Measurements from ENCODE around the gene CTSZ. TPM values are rescaled to one million over a fixed set of nuclear protein-coding genes. Genes with fewer than 3 reads are reported as not detected.
A peak's percentile ranks its signal among the peaks of the same experiment; 100 is the strongest.
"Not testable (repeated sequence)": the region's sequence is repeated elsewhere in the genome, so short reads cannot be mapped to it uniquely, and the experiment has no call there.

CTSZ gene
- total and polyA plus RNA-seq, 5 donors: 136 to 166 (median 147) TPM

DNA sequence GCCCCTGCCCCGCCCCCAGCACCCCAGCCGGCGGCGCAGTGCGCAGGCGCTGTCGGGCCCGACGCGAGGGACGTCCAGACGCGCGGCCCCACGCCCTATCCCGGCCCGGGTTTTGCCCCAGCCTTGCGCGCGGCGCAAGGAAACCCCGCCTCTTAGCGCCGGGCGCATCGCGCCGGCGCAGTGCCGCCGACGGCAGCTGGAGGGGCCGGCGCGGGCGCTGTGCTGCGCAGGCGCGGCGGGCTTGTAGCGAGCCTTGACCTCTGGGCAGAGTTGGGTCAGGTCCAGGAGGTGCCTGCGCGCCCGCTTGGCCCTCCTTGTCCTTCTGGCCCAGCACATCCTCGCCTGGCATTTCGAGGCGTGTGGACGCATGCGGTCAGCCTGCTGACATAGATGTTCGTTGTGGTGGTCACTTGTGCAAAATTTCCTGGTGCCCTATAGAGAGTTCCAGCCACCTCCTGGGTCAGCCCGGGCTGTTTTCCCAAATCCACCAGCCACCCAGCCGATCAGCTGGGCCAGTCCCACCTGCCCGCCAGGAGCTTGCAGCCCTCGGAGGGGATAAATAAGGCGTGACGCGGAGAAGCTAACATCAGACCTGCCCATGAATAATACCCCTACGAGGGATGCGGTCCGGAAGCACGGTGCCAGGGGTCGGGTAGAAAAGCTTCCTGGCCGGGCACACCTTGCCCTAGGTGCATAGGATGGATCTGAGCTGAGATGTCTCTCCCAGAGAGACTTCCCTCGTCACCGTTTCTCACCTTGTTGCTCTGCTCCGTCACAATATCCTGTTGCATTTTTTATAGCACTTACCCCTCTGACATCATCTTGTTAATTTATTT, 36.0 kb upstream of the CTSZ start:
- intact Hi-C loops (cut with DNase I): loop anchor here in 1 of 4 donors (10.0 kb wide), 1 partner anchor 148 kb away; no protein-coding TSS in a partner anchor
- Histone ChIP-seq H3K9me3 (ENCODE audit: control insufficient read depth, low read length) (no peaks in the 10 kb centered on the region), H3K27me3 (ENCODE audit: control insufficient read depth, insufficient read depth) (no peaks in the 10 kb centered on the region), H3K4me3 (ENCODE audit: low read length) (peak overlapping the region; percentile 77), H3K4me1 (ENCODE audit: control insufficient read depth, insufficient read depth, low read length) (peaks cover 3% of the 10 kb centered on the region), H3K27ac (ENCODE audit: low read length) (peak overlapping the region; percentile 72)
- DNase-seq (peak; percentile 95 to 98 (median 98)), ATAC-seq (peak; percentile 98 to 99)
- WGBS: 15% methylated on average over 66 of the region's 66 CpGs

DNA sequence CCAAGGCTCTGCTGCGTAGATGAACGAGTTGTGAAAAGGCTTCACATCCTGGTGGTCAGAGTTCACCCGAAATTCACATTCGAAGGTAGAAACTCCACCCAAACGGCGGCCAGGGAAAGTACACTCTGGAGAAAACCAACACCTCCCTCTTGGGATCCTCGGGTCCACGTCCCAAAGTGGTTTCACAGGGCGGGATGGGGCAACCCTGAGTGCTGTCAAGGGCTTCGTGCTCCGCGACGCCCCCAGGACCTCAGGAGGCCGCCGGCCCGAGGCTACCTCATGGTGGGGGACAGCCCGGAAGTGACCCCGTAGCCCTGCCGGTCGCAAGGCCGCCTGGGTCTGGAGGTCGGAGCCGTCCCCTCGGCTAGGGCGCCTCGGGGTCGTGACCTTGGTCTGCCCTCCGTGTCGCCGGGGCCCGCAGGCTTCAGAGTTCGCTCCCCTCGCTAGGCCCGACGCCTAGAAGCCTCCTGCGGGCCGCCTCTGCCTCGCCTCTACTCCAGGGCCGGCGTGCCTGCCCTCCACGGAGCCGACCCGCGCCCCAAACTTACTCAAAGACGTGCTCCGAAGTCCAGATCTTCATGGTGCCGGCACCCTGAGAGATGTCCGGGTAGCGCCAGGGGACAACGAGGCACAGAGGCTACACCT, 35.2 kb upstream of the CTSZ start, which contains the start of gene PRELID3B:
PRELID3B (minus strand) TSS at position 636 of the 645 bp plus-strand sequence; CDS start at position 580, 56 bp downstream.
- ATAC-seq (peak; percentile 61), DNase-seq (peak in 2 of 3 donors; percentile 72 to 75)
- Histone ChIP-seq H3K27ac (ENCODE audit: low read length) (peak within 1 kb of the TSS; percentile 72), H3K4me3 (ENCODE audit: low read length) (peak within 1 kb of the TSS; percentile 77), H3K4me1 (ENCODE audit: control insufficient read depth, insufficient read depth, low read length) (peaks cover 3% of the 10 kb centered on the region), H3K27me3 (ENCODE audit: control insufficient read depth, insufficient read depth) (no peaks in the 10 kb centered on the region), H3K9me3 (ENCODE audit: control insufficient read depth, low read length) (no peaks in the 10 kb centered on the region)
- intact Hi-C loops (cut with DNase I): loop anchor here in 1 of 4 donors (10.0 kb wide), 1 partner anchor 147 kb away; no protein-coding TSS in a partner anchor
- WGBS: 4% methylated on average over 50 of the region's 50 CpGs

DNA sequence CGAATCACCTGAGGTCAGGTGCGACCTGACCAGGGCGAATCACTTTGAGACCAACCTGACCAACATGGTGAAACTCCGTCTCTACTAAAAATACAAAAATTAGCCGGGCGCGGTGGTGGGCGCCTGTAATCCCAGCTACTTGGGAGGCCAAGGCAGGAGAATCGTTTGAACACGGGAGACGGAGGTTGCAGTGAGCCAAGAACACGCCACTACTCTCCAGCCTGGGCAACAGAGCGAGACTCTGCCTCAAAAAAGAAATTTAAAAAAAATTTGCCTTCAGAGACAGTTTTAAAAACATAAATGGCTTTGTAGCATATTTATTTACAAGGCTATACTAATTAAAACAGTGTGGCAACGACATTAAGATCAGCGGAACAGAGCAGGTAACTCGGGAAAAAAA, 34.4 kb upstream of the CTSZ start:
- H3K27ac ChIP-seq (ENCODE audit: low read length); DNase-seq; H3K27me3 ChIP-seq (ENCODE audit: control insufficient read depth, insufficient read depth); ATAC-seq; H3K9me3 ChIP-seq (ENCODE audit: control insufficient read depth, low read length); H3K4me1 ChIP-seq (ENCODE audit: control insufficient read depth, insufficient read depth, low read length): not testable (repeated sequence)
- H3K4me3 ChIP-seq (ENCODE audit: low read length): peak overlapping the region; percentile 77
- intact Hi-C loops (cut with DNase I): loop anchor here in 1 of 4 donors (10.0 kb wide), 1 partner anchor 147 kb away; no protein-coding TSS in a partner anchor
- 90% methylated on average over 16 of the region's 16 CpGs for WGBS

DNA sequence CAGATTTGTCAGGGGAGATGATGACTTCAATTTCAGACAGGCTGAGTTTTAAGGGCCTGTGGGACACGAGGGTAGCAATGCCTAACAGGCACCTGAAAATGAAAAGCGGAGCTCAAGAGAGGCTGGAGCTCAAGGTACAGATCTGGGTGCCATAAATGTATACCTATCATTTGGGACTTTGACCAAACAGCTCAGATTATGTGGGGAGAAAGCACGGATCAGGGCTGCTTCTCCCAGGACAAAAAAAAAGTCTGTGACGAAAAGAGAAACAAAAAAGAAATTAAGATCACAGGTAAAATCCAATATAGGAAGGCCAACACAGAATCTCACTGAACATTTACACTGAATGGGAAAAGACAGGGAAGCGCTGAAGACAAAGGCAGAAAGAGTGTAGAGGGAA, 33.6 kb upstream of the CTSZ start:
- Histone ChIP-seq H3K27me3 (ENCODE audit: control insufficient read depth, insufficient read depth) (no peaks in the 10 kb centered on the region), H3K9me3 (ENCODE audit: control insufficient read depth, low read length) (no peaks in the 10 kb centered on the region), H3K27ac (ENCODE audit: low read length) (no peak overlapping the region), H3K4me1 (ENCODE audit: control insufficient read depth, insufficient read depth, low read length) (peaks cover 3% of the 10 kb centered on the region), H3K4me3 (ENCODE audit: low read length) (no peak overlapping the region)
- intact Hi-C loops (cut with DNase I): loop anchor here in 1 of 4 donors (10.0 kb wide), 1 partner anchor 146 kb away; no protein-coding TSS in a partner anchor
- ATAC-seq (no peak), DNase-seq (no peak)
- 86% methylated on average over 5 of the region's 5 CpGs for WGBS

DNA sequence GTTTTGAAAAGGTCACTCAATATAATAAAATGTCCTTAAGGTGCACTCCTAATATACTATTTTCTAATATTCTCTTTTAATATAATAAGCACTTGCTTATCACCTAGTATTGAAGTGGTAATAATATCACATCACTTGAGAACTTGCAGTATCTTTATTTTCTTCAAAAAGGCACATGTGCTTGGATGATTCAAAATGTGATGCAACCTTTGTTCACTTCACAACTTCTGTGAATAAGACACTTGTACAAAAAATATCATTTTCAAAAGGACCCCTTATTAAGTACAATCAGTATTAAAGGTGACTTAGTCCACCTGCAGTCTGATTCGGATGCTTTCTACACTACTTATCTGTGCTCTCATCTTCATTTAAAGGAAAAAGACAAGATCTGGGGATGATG, 32.2 kb upstream of the CTSZ start:
- Histone ChIP-seq H3K27me3 (ENCODE audit: control insufficient read depth, insufficient read depth) (no peaks in the 10 kb centered on the region), H3K9me3 (ENCODE audit: control insufficient read depth, low read length) (no peaks in the 10 kb centered on the region), H3K27ac (ENCODE audit: low read length) (no peak overlapping the region), H3K4me1 (ENCODE audit: control insufficient read depth, insufficient read depth, low read length) (peaks cover 3% of the 10 kb centered on the region), H3K4me3 (ENCODE audit: low read length) (no peak overlapping the region)
- ATAC-seq: no peak
- DNase-seq: no peak
- intact Hi-C loops (cut with DNase I): no loop called here
- WGBS: 75% methylated on average over 1 of the region's 1 CpG

DNA sequence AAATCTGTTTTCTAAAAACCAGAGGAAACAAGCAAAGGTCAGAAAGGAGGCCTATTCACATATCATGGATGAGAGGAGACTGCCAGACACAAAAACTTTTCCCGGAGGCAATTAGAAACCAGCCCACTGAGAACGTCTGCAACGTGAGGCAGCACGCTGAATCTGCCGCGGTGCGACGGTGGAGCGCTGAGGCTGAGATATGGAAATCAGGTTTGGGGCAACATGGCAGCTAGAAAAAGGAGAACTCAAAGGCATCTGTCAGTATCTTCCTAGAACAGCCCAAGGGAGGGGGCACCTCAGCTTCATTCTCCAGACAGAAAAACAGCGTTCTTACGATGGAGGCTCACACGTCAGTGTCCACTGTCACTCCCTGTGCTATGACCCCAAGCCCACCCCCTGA, 30.3 kb upstream of the CTSZ start:
- 93% methylated on average over 12 of the region's 12 CpGs for WGBS
- H3K4me3 ChIP-seq (ENCODE audit: low read length): no peak overlapping the region
- intact Hi-C loops (cut with DNase I): no loop called here
- ATAC-seq: no peak
- H3K27ac ChIP-seq (ENCODE audit: low read length): no peak overlapping the region
- H3K9me3 ChIP-seq (ENCODE audit: control insufficient read depth, low read length): no peaks in the 10 kb centered on the region
- no peaks in the 10 kb centered on the region for H3K27me3 ChIP-seq (ENCODE audit: control insufficient read depth, insufficient read depth)
- no peaks in the 10 kb centered on the region for H3K4me1 ChIP-seq (ENCODE audit: control insufficient read depth, insufficient read depth, low read length)
- DNase-seq: no peak

DNA sequence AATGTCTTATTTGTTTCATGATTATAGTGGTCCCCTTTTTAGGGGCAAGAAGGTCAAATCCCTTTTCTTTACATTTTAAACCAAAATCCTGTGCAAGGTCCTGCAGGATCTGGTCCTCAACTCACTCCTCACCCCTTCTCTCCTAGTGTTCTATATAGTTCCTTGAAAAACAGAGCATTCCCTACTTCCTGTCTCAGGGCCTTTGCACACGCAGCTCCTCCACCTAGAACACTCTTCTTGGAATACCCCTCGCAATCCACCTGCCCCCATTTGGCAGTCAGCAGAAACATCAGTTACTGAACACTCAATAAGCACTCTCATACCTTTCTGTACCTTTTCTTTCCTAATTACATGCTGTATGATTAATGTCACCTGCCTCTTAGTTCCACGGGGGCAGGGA, 28.3 kb upstream of the CTSZ start:
- no peaks in the 10 kb centered on the region for H3K9me3 ChIP-seq (ENCODE audit: control insufficient read depth, low read length)
- peaks cover 6% of the 10 kb centered on the region for H3K4me1 ChIP-seq (ENCODE audit: control insufficient read depth, insufficient read depth, low read length)
- no peaks in the 10 kb centered on the region for H3K27me3 ChIP-seq (ENCODE audit: control insufficient read depth, insufficient read depth)
- 96% methylated on average over 3 of the region's 3 CpGs for WGBS
- no peak overlapping the region for H3K4me3 ChIP-seq (ENCODE audit: low read length)
- no peak for ATAC-seq
- H3K27ac ChIP-seq (ENCODE audit: low read length): no peak overlapping the region
- intact Hi-C loops (cut with DNase I): no loop called here
- DNase-seq: no peak

DNA sequence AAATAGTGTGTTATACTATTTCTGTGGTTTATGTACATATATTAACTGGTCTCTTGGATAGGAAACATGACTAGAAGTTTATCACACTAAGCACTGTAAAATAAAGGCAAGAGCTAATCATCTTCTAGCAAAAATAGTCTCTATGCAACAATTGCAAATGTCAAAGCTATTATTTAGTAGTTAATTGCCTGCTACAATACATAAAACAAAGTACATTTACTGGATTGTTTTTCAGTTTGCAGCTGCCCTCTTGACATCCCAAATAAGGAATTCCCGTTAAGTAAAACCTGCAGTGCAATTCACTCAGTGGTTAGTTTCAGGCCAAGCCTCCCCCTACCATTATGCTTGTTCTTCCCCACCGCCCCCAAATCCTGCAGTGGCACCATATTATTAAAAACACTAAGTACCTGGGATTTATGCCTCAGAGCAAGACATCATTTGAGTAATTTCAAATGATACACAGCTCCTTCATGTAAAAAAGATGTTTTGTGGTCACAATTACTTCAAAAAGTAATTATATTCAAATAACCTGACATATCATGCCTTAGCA, 26.6 kb upstream of the CTSZ start:
- no peak for DNase-seq
- Histone ChIP-seq H3K27me3 (ENCODE audit: control insufficient read depth, insufficient read depth) (no peaks in the 10 kb centered on the region), H3K9me3 (ENCODE audit: control insufficient read depth, low read length) (no peaks in the 10 kb centered on the region), H3K27ac (ENCODE audit: low read length) (no peak overlapping the region), H3K4me1 (ENCODE audit: control insufficient read depth, insufficient read depth, low read length) (peaks cover 10% of the 10 kb centered on the region), H3K4me3 (ENCODE audit: low read length) (no peak overlapping the region)
- intact Hi-C loops (cut with DNase I): loop anchor here in 2 of 4 donors (5.0 kb wide), 1 partner anchor 141 kb away; no protein-coding TSS in a partner anchor
- 91% methylated on average over 2 of the region's 2 CpGs for WGBS
- ATAC-seq: no peak

DNA sequence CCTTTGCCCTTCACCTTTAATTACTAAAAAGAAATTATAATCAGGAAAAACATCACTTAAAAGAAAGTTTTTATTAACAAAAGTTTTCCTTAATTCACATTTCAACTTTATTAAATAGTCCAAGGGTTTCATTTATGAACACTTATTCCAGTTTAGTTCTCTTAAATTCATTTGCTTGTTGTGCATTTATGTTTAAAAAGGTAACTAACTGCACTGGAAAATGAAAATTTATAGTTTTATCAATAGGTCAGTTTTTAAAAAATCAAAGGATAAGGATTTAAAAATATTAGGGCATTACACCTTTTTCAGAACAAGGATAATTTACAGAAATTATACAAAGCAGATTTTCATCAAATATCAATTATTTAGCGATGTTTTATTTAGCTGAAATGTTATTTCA, 26.0 kb upstream of the CTSZ start:
- DNase-seq (no peak), ATAC-seq (no peak)
- Histone ChIP-seq H3K9me3 (ENCODE audit: control insufficient read depth, low read length) (no peaks in the 10 kb centered on the region), H3K27ac (ENCODE audit: low read length) (no peak overlapping the region), H3K27me3 (ENCODE audit: control insufficient read depth, insufficient read depth) (no peaks in the 10 kb centered on the region), H3K4me1 (ENCODE audit: control insufficient read depth, insufficient read depth, low read length) (peaks cover 10% of the 10 kb centered on the region), H3K4me3 (ENCODE audit: low read length) (no peak overlapping the region)
- intact Hi-C loops (cut with DNase I): loop anchor here in 2 of 4 donors (5.0 kb wide), 1 partner anchor 141 kb away; no protein-coding TSS in a partner anchor
- 100% methylated on average over 1 of the region's 1 CpG for WGBS

DNA sequence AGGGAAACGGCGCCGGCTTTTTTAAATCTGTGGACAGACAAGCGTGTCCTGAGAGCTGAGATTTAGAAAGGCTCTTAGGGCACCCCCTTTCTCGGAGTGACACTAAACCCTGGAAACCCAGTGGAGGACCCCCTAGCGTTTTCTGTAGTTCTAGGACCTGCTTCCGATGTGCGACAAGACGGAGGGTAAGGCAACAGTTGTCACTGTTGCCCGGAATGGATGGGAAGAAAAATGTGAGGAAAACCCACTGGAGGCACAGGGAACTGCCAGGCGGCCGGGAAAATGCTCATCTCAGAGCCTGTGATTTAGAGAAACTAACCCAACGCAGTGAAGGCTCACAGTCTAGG, 25.6 kb upstream of the CTSZ start:
- Histone ChIP-seq H3K4me1 (ENCODE audit: control insufficient read depth, insufficient read depth, low read length) (peaks cover 10% of the 10 kb centered on the region), H3K4me3 (ENCODE audit: low read length) (peak overlapping the region; percentile 50), H3K27ac (ENCODE audit: low read length) (peak overlapping the region; percentile 59), H3K9me3 (ENCODE audit: control insufficient read depth, low read length) (no peaks in the 10 kb centered on the region), H3K27me3 (ENCODE audit: control insufficient read depth, insufficient read depth) (no peaks in the 10 kb centered on the region)
- peak in 1 of 2 donors; percentile 7 for ATAC-seq
- intact Hi-C loops (cut with DNase I): loop anchor here in 2 of 4 donors (5.0 kb wide), 1 partner anchor 140 kb away; no protein-coding TSS in a partner anchor
- DNase-seq: no peak
- 2% methylated on average over 13 of the region's 13 CpGs for WGBS

Measured in right cardiac atrium (tissue), 5 donors.